ENCODE results near the gene EBF4. TPM values are rescaled to one million over a fixed set of nuclear protein-coding genes. Genes with fewer than 3 reads are reported as not detected.

EBF4 gene
- total and polyA plus RNA-seq, 2 of the 8 experiments (the other 6 are each of a cell fraction or from before 2014, with no cell fraction given): 1.2 to 2.9 TPM

DNA sequence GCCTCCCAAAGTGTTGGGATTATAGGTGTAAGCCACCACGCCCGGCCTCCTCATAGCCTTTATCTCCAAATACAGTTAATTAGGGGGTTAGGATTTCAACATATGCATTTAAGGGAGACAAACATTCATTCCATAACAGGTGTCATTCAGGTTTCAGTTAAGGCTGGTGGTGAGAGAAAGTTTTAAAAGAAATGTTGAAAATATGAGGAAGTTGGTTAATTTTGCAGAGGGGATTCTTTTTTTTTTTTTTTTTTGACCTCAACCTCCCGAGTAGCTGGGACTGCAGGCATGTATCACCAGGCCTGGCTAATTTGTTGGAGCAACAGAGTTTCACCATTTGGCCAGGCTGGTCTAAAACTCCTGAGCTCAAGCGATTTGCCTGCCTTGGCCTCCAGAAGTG lies 12.5 kb upstream of the EBF4 start:
- no peak overlapping the region for H3K4me2 ChIP-seq (ENCODE audit: insufficient read depth in 1 of 2, low read depth in 2 of 2, low read length in 2 of 2)
- H2BK20ac ChIP-seq (ENCODE audit: low read length): no peak overlapping the region
- POLR2A ChIA-PET (ENCODE audit: partially characterized antibody): no interaction called here
- no peak overlapping the region for H3K4me3 ChIP-seq (ENCODE audit: extremely low read depth in 1 of 4, insufficient read depth in 2 of 4, low read depth in 3 of 4, low read length in 4 of 4)
- H2BK12ac ChIP-seq (ENCODE audit: low read depth, low read length): no peak overlapping the region
- H4K8ac ChIP-seq (ENCODE audit: extremely low read depth, insufficient read depth, low read length): no peak overlapping the region
- H3K27me3 ChIP-seq (replicated peaks in 1 of 4; ENCODE audit: control insufficient read depth in 3 of 4, extremely low read depth in 1 of 4, insufficient read depth in 3 of 4, low read length in 3 of 4): peaks cover 0 to 4% (median 1%) of the 10 kb centered on the region in 4 experiments; a peak in 3 of 7 replicates
- CTCF ChIA-PET (ENCODE audit: partially characterized antibody): interaction anchor here (0.5 to 1.0 kb wide), 2 partner anchors 10 to 149 kb away, joined by 3 read pairs; no protein-coding TSS in a partner anchor
- no peak overlapping the region for H2BK15ac ChIP-seq (ENCODE audit: low read length)
- no peaks in the 10 kb centered on the region for H3K23me2 ChIP-seq (ENCODE audit: low read depth, low read length)
- H4K20me1 ChIP-seq (replicated peaks in 1 of 2; ENCODE audit: control insufficient read depth in 1 of 2, insufficient read depth in 2 of 2, low read length in 2 of 2): no peaks in the 10 kb centered on the region
- no peak overlapping the region for H3K4ac ChIP-seq (replicated peaks; ENCODE audit: insufficient read length, low read depth, low read length)
- no peak overlapping the region for H2AK5ac ChIP-seq (ENCODE audit: low read depth, low read length)
- H3K56ac ChIP-seq (replicated peaks; ENCODE audit: insufficient read length, low read depth, low read length): no peak overlapping the region
- H4K91ac ChIP-seq (replicated peaks; ENCODE audit: insufficient read length, low read length): no peak overlapping the region
- no peak overlapping the region for H3K23ac ChIP-seq (ENCODE audit: insufficient read length)
- H3K4me1 ChIP-seq (replicated peaks in 1 of 4; ENCODE audit: control insufficient read depth in 3 of 4, insufficient read depth in 4 of 4, low read length in 3 of 4): no peaks in the 10 kb centered on the region
- H3K14ac ChIP-seq (ENCODE audit: insufficient read length): no peak overlapping the region
- H3K9me3 ChIP-seq (ENCODE audit: insufficient read depth in 2 of 2, low read depth in 1 of 2, low read length in 1 of 2): no peaks in the 10 kb centered on the region
- no peak overlapping the region for H3K27ac ChIP-seq (ENCODE audit: low read depth, low read length)
- H3K79me1 ChIP-seq (ENCODE audit: low read depth, low read length): no peaks in the 10 kb centered on the region
- H3K79me2 ChIP-seq (ENCODE audit: control insufficient read depth in 1 of 2, insufficient read depth in 2 of 2, low read length in 2 of 2): no peaks in the 10 kb centered on the region
- no peaks in the 10 kb centered on the region for H3K36me3 ChIP-seq (ENCODE audit: control insufficient read depth in 2 of 4, insufficient read depth in 4 of 4, low read length in 3 of 4)
- no peak overlapping the region for H3K9ac ChIP-seq (replicated peaks in 1 of 4; ENCODE audit: extremely low read depth in 1 of 4, low read depth in 3 of 4, low read length in 3 of 4)
- WGBS, 2 experiments (ENCODE audit: extremely low coverage in 1 of 2, insufficient coverage in 1 of 2, insufficient read length in 1 of 2, insufficient replicate concordance in 2 of 2, low coverage in 1 of 2, low lambda C conversion rate in 2 of 2, missing lambda C conversion rate in 1 of 2): 93% methylated on average over 4 of the region's 4 CpGs; no CpG with 5 or more reads in 1 of the 2 experiments
- no peak overlapping the region for H2AFZ ChIP-seq (ENCODE audit: low read length)
- TF ChIP-seq, protein P1, sequence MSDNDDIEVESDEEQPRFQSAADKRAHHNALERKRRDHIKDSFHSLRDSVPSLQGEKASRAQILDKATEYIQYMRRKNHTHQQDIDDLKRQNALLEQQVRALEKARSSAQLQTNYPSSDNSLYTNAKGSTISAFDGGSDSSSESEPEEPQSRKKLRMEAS (IDR thresholded peaks at IDR 0.05): no peak
- TF ChIP-seq SAP30 (IDR thresholded peaks at IDR 0.05; ENCODE audit: insufficient read depth, insufficient replicate concordance, low read length) (no peak), TCF12 (IDR thresholded peaks at IDR 0.05; ENCODE audit: low read depth, low read length) (no peak), ASH2L (IDR thresholded peaks at IDR 0.05; ENCODE audit: low read length) (no peak)
- TF ChIP-seq, protein P2, sequence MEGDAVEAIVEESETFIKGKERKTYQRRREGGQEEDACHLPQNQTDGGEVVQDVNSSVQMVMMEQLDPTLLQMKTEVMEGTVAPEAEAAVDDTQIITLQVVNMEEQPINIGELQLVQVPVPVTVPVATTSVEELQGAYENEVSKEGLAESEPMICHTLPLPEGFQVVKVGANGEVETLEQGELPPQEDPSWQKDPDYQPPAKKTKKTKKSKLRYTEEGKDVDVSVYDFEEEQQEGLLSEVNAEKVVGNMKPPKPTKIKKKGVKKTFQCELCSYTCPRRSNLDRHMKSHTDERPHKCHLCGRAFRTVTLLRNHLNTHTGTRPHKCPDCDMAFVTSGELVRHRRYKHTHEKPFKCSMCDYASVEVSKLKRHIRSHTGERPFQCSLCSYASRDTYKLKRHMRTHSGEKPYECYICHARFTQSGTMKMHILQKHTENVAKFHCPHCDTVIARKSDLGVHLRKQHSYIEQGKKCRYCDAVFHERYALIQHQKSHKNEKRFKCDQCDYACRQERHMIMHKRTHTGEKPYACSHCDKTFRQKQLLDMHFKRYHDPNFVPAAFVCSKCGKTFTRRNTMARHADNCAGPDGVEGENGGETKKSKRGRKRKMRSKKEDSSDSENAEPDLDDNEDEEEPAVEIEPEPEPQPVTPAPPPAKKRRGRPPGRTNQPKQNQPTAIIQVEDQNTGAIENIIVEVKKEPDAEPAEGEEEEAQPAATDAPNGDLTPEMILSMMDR (IDR thresholded peaks at IDR 0.05; ENCODE audit: control extremely low read depth in 1 of 3, insufficient read depth in 1 of 3, low read depth in 1 of 3, low read length in 3 of 3): no peak
- H2BK120ac ChIP-seq (replicated peaks; ENCODE audit: low read depth, low read length): no peak overlapping the region
- no peak overlapping the region for H2BK5ac ChIP-seq (ENCODE audit: low read depth, low read length)
- no peak overlapping the region for H3K18ac ChIP-seq (ENCODE audit: extremely low read depth, low read length)
- H4K5ac ChIP-seq (ENCODE audit: insufficient read length, low read depth, low read length): no peak overlapping the region
- no peak for DNase-seq (ENCODE audit: low read depth in 1 of 2, low spot score in 2 of 2)
- FAIRE-seq: no peak

Measured in H1 (cell line).